Activated naive CD4-positive, alpha-beta T cell treated with anti-CD3 and anti-CD28 coated beads for 36 hours (primary cell): ENCODE results near the gene HRK. TPM values are rescaled to one million over a fixed set of nuclear protein-coding genes. Genes with fewer than 3 reads are reported as not detected.

Experiments used
- total RNA-seq, 2 experiments: library from RNA; stranded (reverse); gene quantifications; one replicate each; pipeline ENCODE4 v1.2.3, GENCODE V29; 2021

HRK gene
- total RNA-seq, 2 experiments from 2014 or later, result not detected

Other genes starting within 250 kb of the HRK start
- 10 to 100 TPM; 14.8 to 16.9 TPM for gene SPRING1, start 143.4 kb downstream of the HRK start, total RNA-seq
- 10 to 100 TPM; 13.0 to 15.8 TPM for gene RNFT2, start 143.1 kb downstream of the HRK start, total RNA-seq
- gene FBXW8, start 29.5 kb upstream of the HRK start, total RNA-seq, result 1 to 10 TPM; 6.4 to 6.5 TPM
- 10 to 100 TPM; 13.4 to 14.7 TPM for gene TESC, start 218.0 kb upstream of the HRK start, total RNA-seq